GM21367 (cell line): ENCODE results near the gene PRDM9.
"Not testable (repeated sequence)": the region's sequence is repeated elsewhere in the genome, so short reads cannot be mapped to it uniquely, and the experiment has no call there.

Source experiments
- ATAC-seq: cut with Tn5 transposase; IDR thresholded peaks from one replicate; pipeline ENCODE4 v1.9.1; 2021; ENCODE audit not compliant: unreplicated experiment

PRDM9 gene

DNA sequence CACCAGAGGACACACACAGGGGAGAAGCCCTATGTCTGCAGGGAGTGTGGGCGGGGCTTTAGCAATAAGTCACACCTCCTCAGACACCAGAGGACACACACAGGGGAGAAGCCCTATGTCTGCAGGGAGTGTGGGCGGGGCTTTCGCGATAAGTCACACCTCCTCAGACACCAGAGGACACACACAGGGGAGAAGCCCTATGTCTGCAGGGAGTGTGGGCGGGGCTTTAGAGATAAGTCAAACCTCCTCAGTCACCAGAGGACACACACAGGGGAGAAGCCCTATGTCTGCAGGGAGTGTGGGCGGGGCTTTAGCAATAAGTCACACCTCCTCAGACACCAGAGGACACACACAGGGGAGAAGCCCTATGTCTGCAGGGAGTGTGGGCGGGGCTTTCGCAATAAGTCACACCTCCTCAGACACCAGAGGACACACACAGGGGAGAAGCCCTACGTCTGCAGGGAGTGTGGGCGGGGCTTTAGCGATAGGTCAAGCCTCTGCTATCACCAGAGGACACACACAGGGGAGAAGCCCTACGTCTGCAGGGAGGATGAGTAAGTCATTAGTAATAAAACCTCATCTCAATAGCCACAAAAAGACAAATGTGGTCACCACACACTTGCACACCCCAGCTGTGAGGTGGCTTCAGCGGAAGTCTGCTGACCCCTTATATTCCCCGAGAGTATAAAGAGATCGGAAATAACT lies 20.0 kb downstream of the PRDM9 start:
- ATAC-seq = not testable (repeated sequence)

DNA sequence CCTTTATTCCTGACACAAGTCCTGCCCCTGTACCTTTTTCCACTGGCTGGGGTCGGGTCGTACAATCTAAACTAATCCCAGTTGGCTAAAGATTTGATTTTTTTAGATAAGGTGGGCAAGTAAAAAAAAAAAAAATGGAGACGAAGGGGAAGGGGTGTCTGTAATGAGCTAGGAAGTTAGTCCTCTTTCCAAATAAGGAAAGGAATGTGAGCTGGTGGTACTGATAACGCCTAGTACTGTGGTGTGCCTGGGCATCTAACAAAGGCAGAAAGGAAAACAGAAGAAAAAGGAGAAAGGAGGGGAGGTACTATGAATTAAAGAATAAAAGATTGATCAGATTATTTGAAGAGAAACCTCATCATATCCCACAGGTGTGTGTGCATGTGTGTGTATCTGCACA lies 21.3 kb downstream of the PRDM9 start:
- no peak for ATAC-seq

DNA sequence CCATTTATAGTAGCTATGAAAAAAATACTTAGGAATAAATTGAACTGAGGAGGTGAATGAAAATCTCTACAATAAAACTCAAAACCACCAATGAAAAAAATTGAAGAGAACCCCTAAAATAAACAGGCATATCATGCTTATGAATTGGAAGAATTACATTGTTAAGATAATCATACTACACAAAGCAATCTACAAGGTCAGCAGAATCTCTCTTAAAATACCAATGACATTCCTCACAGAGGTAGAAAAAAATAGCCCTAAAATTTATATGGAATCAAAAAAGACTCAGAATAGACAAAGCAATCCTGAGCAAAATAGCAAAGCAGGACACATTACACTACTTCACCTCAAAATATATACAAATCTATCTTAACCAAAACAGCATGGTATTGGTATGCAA lies 23.2 kb downstream of the PRDM9 start:
- ATAC-seq = no peak

DNA sequence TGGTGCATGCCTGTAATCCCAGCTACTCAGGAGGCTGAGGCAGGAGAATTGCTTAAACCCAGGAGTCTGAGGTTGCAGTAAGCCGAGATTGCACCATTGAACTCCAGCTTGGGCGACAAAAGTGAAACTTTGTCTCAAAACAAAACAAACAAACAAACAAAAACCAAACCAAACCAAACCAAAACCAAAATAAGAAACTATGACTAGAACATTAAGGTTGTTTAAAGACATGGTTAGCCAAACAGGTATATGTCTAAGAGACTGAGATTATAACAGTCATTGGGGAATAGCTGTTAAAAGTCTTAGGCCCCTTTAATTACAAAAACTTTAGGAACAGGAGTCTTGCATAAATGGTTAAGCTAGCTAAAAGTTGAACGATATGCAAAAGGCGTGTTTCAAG lies 63.6 kb downstream of the PRDM9 start:
- no peak for ATAC-seq
